GM12878 (cell line): ENCODE measurements around the gene TDRD12. TPM values are rescaled to one million over a fixed set of nuclear protein-coding genes. Genes with fewer than 3 reads are reported as not detected.

Experiments used
- ESRRA ChIP-seq: IDR thresholded peaks from 2 replicates; pipeline ENCODE4 v1.6.1; 2012; ENCODE audit warnings: mild to moderate bottlenecking, low read length, improper control_type of control experiment
- MYB ChIP-seq: fragments of 150-350 bp; IDR thresholded peaks from 2 replicates; pipeline ENCODE4 v1.6.1; 2014; ENCODE audit warnings: mild to moderate bottlenecking, low read depth, low read length, borderline replicate concordance
- POLR2AphosphoS2 ChIP-seq: IDR thresholded peaks from 2 replicates; pipeline ENCODE4 v1.6.1; 2011; ENCODE audit warnings: low read depth, mild to moderate bottlenecking, low read length, improper control_type of control experiment, moderate library complexity
- RB1 ChIP-seq: fragments of 450-650 bp; formaldehyde crosslinking; IDR thresholded peaks from 2 replicates; pipeline ENCODE4 v1.6.1; 2017; ENCODE audit warnings: mild to moderate bottlenecking, borderline replicate concordance
- polyA plus RNA-seq, 11 experiments: library from polyadenylated mRNA; depleted of rRNA in 4 of 11; unstranded in 6 of 11; stranded (reverse) in 5 of 11; fragments of >200 nt; fragmentation: Nextera tagmentation in 4 of 11; fragmentation: Illumina TruSeq in 1 of 11; extraction: Ambion mirVana in 4 of 11; extraction: Trizol in 1 of 11; gene quantifications; 1 replicate in 1 of 11; 2 replicates in 10 of 11; pipeline versions ENCODE4 v1.2.1 to v1.2.3, GENCODE V29; 2011 to 2016; ENCODE audit warnings: inconsistent platforms in 2 of 11, missing spikeins in 2 of 11, low read depth in 1 of 11
- total RNA-seq, 4 experiments: library from RNA; depleted of rRNA in 3 of 4; stranded (reverse); fragments of >200 nt in 3 of 4; fragmentation: Illumina TruSeq in 1 of 4; extraction: Trizol in 1 of 4; gene quantifications; 2 replicates each; pipeline versions ENCODE4 v1.2.1 to v1.2.3, GENCODE V29; 2013 to 2021
- TF ChIP-seq, protein P1 (sequence below): fragments of 450-650 bp; IDR thresholded peaks from 2 replicates; pipeline ENCODE4 v1.6.1; 2018; ENCODE audit warnings: borderline replicate concordance, mild to moderate bottlenecking; ENCODE audit not compliant: partially characterized antibody
- TF ChIP-seq, protein P2 (sequence below): IDR thresholded peaks from 2 replicates; pipeline ENCODE4 v1.6.1; 2012; ENCODE audit warnings: improper control_type of control experiment, low read depth, low read length; ENCODE audit not compliant: insufficient replicate concordance

The TDRD12 gene
- total and polyA plus RNA-seq, 10 of the 15 experiments (the other 5 are each of a cell fraction or from before 2014, with no cell fraction given), result 0.08 to 0.15 TPM; not detected in 8

DNA sequence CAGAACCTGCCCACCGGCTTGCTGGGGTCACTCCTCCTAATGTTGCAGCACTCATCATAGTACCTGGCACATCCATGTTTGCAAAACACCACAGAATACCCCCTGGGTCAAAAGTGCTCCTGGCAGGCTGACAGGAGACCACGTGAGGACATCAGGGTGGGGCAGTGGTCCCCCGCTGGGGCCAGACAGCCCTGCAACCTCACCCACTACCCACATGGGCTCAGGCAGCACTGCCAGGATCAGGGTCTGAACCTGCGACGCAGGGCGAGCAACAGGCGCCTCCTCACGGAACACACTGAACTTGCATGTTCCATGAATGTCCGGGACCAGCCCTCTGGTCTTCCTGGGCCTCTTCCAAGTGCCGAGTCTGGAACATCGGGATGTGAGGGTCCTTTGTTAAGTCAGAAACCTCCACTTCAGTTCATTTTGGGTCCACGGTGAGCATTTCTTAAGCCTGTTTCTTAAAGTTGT, 151.4 kb downstream of the TDRD12 start (continued):
- TF ChIP-seq, protein P1, sequence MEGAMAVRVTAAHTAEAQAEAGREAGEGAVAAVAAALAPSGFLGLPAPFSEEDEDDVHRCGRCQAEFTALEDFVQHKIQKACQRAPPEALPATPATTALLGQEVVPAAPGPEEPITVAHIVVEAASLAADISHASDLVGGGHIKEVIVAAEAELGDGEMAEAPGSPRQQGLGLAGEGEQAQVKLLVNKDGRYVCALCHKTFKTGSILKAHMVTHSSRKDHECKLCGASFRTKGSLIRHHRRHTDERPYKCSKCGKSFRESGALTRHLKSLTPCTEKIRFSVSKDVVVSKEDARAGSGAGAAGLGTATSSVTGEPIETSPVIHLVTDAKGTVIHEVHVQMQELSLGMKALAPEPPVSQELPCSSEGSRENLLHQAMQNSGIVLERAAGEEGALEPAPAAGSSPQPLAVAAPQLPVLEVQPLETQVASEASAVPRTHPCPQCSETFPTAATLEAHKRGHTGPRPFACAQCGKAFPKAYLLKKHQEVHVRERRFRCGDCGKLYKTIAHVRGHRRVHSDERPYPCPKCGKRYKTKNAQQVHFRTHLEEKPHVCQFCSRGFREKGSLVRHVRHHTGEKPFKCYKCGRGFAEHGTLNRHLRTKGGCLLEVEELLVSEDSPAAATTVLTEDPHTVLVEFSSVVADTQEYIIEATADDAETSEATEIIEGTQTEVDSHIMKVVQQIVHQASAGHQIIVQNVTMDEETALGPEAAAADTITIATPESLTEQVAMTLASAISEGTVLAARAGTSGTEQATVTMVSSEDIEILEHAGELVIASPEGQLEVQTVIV, result no peak
- TF ChIP-seq ESRRA, result no peak
- no peak for TF ChIP-seq RB1
- TF ChIP-seq, protein P2, sequence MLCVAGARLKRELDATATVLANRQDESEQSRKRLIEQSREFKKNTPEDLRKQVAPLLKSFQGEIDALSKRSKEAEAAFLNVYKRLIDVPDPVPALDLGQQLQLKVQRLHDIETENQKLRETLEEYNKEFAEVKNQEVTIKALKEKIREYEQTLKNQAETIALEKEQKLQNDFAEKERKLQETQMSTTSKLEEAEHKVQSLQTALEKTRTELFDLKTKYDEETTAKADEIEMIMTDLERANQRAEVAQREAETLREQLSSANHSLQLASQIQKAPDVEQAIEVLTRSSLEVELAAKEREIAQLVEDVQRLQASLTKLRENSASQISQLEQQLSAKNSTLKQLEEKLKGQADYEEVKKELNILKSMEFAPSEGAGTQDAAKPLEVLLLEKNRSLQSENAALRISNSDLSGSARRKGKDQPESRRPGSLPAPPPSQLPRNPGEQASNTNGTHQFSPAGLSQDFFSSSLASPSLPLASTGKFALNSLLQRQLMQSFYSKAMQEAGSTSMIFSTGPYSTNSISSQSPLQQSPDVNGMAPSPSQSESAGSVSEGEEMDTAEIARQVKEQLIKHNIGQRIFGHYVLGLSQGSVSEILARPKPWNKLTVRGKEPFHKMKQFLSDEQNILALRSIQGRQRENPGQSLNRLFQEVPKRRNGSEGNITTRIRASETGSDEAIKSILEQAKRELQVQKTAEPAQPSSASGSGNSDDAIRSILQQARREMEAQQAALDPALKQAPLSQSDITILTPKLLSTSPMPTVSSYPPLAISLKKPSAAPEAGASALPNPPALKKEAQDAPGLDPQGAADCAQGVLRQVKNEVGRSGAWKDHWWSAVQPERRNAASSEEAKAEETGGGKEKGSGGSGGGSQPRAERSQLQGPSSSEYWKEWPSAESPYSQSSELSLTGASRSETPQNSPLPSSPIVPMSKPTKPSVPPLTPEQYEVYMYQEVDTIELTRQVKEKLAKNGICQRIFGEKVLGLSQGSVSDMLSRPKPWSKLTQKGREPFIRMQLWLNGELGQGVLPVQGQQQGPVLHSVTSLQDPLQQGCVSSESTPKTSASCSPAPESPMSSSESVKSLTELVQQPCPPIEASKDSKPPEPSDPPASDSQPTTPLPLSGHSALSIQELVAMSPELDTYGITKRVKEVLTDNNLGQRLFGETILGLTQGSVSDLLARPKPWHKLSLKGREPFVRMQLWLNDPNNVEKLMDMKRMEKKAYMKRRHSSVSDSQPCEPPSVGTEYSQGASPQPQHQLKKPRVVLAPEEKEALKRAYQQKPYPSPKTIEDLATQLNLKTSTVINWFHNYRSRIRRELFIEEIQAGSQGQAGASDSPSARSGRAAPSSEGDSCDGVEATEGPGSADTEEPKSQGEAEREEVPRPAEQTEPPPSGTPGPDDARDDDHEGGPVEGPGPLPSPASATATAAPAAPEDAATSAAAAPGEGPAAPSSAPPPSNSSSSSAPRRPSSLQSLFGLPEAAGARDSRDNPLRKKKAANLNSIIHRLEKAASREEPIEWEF, result no peak
- TF ChIP-seq POLR2AphosphoS2, result no peak
- TF ChIP-seq MYB, result no peak
